ENCODE results near the gene PIK3C2B. TPM values are rescaled to one million over a fixed set of nuclear protein-coding genes. Genes with fewer than 3 reads are reported as not detected.
A peak's percentile ranks its signal among the peaks of the same experiment; 100 is the strongest.

PIK3C2B gene
- total RNA-seq, 1 donor from 2014 or later: 47.3 TPM

DNA sequence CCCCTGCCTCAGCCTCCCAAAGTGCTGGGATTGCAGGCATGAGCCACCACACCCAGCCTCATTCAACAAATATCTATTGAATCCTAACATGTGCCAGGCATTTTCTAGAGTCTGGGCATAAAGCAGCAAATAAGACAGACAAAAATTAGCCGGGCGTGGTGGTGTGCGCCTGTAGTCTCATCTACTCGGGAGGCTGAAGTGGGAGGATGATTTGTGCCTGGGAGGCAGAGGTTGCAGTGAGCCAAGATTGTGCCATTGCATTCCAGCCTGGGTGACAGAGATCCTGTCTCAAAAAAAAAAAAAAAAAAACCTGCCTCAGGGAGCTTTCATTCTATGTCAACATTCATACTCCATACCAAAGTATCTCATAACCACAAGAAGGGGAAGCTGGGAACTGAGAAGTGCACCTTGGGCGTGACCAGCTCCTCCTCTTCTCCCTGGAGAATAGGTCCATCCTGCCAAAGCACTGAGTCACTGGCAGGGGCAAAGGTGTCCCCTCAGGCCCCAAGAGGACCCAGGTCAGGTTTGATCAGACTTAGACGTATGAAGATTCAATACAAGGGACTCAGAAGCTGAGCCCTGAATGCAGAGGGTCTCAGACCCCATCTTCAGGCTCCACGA is 46.2 kb downstream of the PIK3C2B start:
- no peak for DNase-seq
- Histone ChIP-seq H3K9me3 (no peaks in the 10 kb centered on the region), H3K27ac (no peak overlapping the region), H3K27me3 (no peaks in the 10 kb centered on the region), H3K36me3 (peaks cover 81% of the 10 kb centered on the region), H3K4me3 (no peak overlapping the region), H3K4me1 (peaks cover 13% of the 10 kb centered on the region)
- no peak for ATAC-seq
- TF ChIP-seq, protein P1, sequence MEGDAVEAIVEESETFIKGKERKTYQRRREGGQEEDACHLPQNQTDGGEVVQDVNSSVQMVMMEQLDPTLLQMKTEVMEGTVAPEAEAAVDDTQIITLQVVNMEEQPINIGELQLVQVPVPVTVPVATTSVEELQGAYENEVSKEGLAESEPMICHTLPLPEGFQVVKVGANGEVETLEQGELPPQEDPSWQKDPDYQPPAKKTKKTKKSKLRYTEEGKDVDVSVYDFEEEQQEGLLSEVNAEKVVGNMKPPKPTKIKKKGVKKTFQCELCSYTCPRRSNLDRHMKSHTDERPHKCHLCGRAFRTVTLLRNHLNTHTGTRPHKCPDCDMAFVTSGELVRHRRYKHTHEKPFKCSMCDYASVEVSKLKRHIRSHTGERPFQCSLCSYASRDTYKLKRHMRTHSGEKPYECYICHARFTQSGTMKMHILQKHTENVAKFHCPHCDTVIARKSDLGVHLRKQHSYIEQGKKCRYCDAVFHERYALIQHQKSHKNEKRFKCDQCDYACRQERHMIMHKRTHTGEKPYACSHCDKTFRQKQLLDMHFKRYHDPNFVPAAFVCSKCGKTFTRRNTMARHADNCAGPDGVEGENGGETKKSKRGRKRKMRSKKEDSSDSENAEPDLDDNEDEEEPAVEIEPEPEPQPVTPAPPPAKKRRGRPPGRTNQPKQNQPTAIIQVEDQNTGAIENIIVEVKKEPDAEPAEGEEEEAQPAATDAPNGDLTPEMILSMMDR (IDR thresholded peaks at IDR 0.05): no peak
- intact Hi-C loops (cut with DNase I): loop anchor here (5.0 kb wide), 1 partner anchor 44 kb away; the partner anchor contains the start of gene PIK3C2B

DNA sequence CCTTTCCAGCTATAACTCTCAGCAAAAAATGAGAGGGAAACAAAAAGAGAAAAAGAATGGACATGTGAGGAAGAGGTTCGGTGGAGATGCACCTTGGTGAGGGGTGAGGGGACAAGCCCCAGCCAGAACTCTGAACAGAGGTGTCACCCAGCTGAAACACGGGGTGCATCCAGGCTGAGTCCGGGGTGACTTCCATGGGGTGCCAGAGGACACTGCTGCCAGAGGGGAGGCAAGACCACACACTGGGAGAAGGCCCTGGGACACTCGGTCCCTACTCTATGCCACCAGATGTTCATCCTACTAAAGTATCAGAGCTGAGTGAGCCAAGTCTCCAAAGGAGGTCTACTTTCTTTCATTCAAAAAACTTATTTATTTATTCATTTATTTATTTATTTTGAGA is 46.9 kb downstream of the PIK3C2B start:
- no peak overlapping the region for H3K27ac ChIP-seq

DNA sequence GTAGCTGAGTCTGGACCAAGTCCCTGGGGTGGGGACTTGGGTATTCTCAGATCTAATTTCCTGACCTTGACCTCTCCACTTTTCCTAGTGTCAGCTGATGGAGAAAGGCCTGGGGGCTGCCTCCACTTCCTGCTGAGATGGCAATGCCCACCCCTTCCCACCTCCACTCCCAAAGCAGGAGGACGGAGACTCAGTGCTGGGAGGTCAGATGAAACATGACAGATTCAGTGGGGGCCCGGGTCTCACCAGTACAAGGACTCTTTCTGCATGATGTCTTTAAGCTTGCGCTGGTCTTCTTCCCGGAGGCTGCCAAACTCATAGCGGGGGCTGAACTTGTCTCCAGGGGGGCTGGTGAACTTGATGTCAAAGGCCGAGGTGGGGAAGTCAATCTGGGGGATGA is 47.4 kb downstream of the PIK3C2B start:
- Histone ChIP-seq H3K9me3 (no peaks in the 10 kb centered on the region), H3K27ac (peak overlapping the region; percentile 36), H3K4me1 (peaks cover 23% of the 10 kb centered on the region), H3K27me3 (no peaks in the 10 kb centered on the region), H3K4me3 (no peak overlapping the region), H3K36me3 (peaks cover 82% of the 10 kb centered on the region)
- DNase-seq (no peak), ATAC-seq (no peak)
- TF ChIP-seq, protein P1 (IDR thresholded peaks at IDR 0.05): no peak
- intact Hi-C loops (cut with DNase I): loop anchor here (5.0 kb wide), 1 partner anchor 45 kb away; the partner anchor contains the start of gene PIK3C2B

More for the DNA sequence above, 46.9 kb downstream of the PIK3C2B start:
- ATAC-seq: no peak
- no peaks in the 10 kb centered on the region for H3K27me3 ChIP-seq
- no peak overlapping the region for H3K4me3 ChIP-seq
- no peaks in the 10 kb centered on the region for H3K9me3 ChIP-seq
- peaks cover 81% of the 10 kb centered on the region for H3K36me3 ChIP-seq
- DNase-seq: no peak
- intact Hi-C loops (cut with DNase I): loop anchor here (5.0 kb wide), 1 partner anchor 45 kb away; the partner anchor contains the start of gene PIK3C2B
- TF ChIP-seq, protein P1 (IDR thresholded peaks at IDR 0.05): no peak
- H3K4me1 ChIP-seq: peaks cover 18% of the 10 kb centered on the region

DNA sequence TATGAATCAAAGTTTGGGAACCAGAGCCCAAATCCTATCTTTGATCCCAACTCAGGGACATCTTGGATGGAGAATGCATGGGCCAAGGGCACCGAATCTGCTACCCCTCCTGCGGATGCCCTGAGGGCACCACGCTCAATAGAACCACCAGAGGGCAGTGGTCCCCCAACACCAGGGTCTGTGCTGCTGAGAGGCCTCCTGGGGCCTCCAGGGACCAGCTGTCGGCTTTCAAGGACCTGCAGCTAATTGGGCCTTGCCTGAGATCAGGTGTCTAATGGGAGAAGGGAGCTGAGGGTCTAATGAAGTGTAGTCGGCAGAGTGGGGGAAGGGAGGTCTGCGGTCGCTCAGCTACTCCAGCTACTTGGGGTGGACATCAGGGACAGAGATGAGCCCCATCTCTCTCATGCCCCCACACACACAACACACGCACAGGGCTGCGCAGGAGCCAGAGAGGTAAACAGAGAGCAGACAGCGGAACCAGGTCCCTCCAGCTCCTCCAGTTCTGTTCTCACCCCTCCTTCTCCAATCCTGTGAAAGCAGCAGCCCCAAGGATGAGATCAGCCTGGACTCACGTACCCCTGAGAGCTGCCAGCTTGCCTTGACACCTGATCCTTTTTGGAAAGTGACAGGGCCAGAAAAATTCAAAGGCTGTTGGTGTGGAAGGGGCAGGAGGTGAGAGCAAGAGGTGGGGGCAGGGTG is 48.0 kb downstream of the PIK3C2B start:
- ATAC-seq: peak; percentile 84
- Histone ChIP-seq H3K36me3 (peaks cover 83% of the 10 kb centered on the region), H3K4me3 (no peak overlapping the region), H3K27ac (peak overlapping the region; percentile 36), H3K9me3 (no peaks in the 10 kb centered on the region), H3K27me3 (no peaks in the 10 kb centered on the region), H3K4me1 (peaks cover 24% of the 10 kb centered on the region)
- intact Hi-C loops (cut with DNase I): loop anchor here (5.0 kb wide), 1 partner anchor 46 kb away; the partner anchor contains the start of gene PIK3C2B
- peak; percentile 79 for DNase-seq
- TF ChIP-seq, protein P1 (IDR thresholded peaks at IDR 0.05): peak; percentile 81

DNA sequence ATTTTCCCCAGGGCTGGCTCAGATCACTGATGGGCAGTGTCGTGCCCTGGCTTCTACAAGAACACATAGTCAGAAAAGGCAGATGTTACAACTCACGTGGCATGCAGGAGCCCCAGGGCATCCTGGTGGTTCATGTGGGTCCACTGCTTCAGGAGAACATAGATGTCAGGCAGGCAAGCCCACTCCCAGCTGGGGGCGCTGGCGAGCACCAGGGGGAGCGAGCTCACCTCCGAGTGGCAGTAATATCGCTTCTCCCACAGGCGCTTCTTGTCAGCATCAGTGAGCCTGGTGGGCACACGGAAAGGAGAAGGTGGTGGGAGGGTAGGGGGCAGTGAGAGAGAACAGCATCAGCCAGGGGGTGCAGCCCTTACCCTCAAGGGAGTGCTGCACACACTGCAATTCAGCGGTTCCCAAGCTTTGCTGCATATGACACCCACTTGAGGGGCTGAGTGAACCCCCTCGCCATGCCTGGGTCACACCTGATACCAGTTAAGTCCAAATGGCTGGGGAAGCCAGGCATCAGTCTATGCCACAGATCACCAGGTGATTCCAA is 48.7 kb downstream of the PIK3C2B start:
- no peaks in the 10 kb centered on the region for H3K27me3 ChIP-seq
- H3K36me3 ChIP-seq: peaks cover 83% of the 10 kb centered on the region
- no peak overlapping the region for H3K27ac ChIP-seq
- ATAC-seq (no peak), DNase-seq (peak; percentile 75)
- H3K4me3 ChIP-seq: no peak overlapping the region
- H3K9me3 ChIP-seq: no peaks in the 10 kb centered on the region
- intact Hi-C loops (cut with DNase I): loop anchor here (5.0 kb wide), 1 partner anchor 46 kb away; the partner anchor contains the start of gene PIK3C2B
- peaks cover 21% of the 10 kb centered on the region for H3K4me1 ChIP-seq
- TF ChIP-seq, protein P1 (IDR thresholded peaks at IDR 0.05): no peak

Other genes with a start within 250 kb of the PIK3C2B start
- gene PLEKHA6, start 134.9 kb downstream of the PIK3C2B start, total RNA-seq: 7.1 TPM
- 47.7 TPM for gene PPP1R15B, start 83.0 kb downstream of the PIK3C2B start, total RNA-seq
- gene MDM4, start 21.6 kb upstream of the PIK3C2B start, total RNA-seq: 84.5 TPM
- gene LRRN2, start 190.9 kb upstream of the PIK3C2B start, total RNA-seq: 3.2 TPM

Data from upper lobe of right lung (tissue), 1 donor.